Thoracic aorta (tissue), 2 donors: ENCODE data around the gene ALOX5. TPM values are rescaled to one million over a fixed set of nuclear protein-coding genes. Genes with fewer than 3 reads are reported as not detected.
"Not testable (repeated sequence)": the region's sequence is repeated elsewhere in the genome, so short reads cannot be mapped to it uniquely, and the experiment has no call there.

Experiments
- ATAC-seq: fragments of 150-250 bp; one replicate; pipeline ENCODE4 v1.8.0; 2017; ENCODE audit warnings: low read depth; ENCODE audit not compliant: insufficient number of reproducible peaks, low FRiP score
- DNase-seq: peaks from one replicate; pipeline ENCODE4 v3.0.0-alpha.2; 2020; ENCODE audit warnings: low spot score
- H3K27ac ChIP-seq, 2 donors: fragments of 200-600 bp; sonication (generic); 1 replicate in 1 of 2; 2 replicates in 1 of 2; pipeline ENCODE4 v1.5.1; 2016; ENCODE audit warnings: mild to moderate bottlenecking in 2 of 2, moderate library complexity in 2 of 2
- H3K27me3 ChIP-seq: fragments of 200-600 bp; sonication (generic); replicated peaks from 2 replicates; pipeline ENCODE4 v1.6.0; 2016; ENCODE audit warnings: mild to moderate bottlenecking; ENCODE audit not compliant: insufficient read depth
- H3K36me3 ChIP-seq: fragments of 200-600 bp; sonication (generic); one replicate; pipeline ENCODE4 v1.5.1; 2016
- H3K4me1 ChIP-seq, 2 donors: fragments of 200-600 bp; sonication (generic); 1 replicate in 1 of 2; 2 replicates in 1 of 2; pipeline versions ENCODE4 v1.5.1 to v1.6.0; 2016; ENCODE audit warnings: low read depth in 2 of 2, mild to moderate bottlenecking in 1 of 2; ENCODE audit not compliant: control insufficient read depth in 1 of 2
- H3K4me3 ChIP-seq: fragments of 200-600 bp; sonication (generic); 2 replicates; pipeline ENCODE4 v1.5.1; 2016; ENCODE audit warnings: mild to moderate bottlenecking
- H3K9me3 ChIP-seq: fragments of 200-600 bp; sonication (generic); 2 replicates; pipeline ENCODE4 v1.5.1; 2016
- CTCF ChIP-seq: fragments of 200-600 bp; sonication (generic); IDR thresholded peaks from one replicate; pipeline ENCODE4 v1.5.1; 2019; ENCODE audit warnings: antibody characterized with exemption
- total RNA-seq, 2 donors: library from RNA; depleted of rRNA; stranded (reverse); fragments of >200 nt; gene quantifications; one replicate each; pipeline versions ENCODE4 v1.1.0 to v1.2.3, GENCODE V29; 2016

The ALOX5 gene
- total RNA-seq: 10 to 100 TPM; 64.1 to 69.7 TPM

GRCh38 chr10:45373576-45374349 lies at the start of gene ALOX5:
TSS of gene ALOX5 (plus strand) at chr10:45374216. CDS start at chr10:45374280, 64 bp downstream.
- no peak for ATAC-seq
- H3K9me3 ChIP-seq: no peaks in the 10 kb centered on the region
- H3K4me1 ChIP-seq: peaks cover 8 to 12% of the 10 kb centered on the region in 2 donors
- H3K4me3 ChIP-seq: peak within 1 kb of the TSS; percentile 69
- TF ChIP-seq CTCF: no peak
- no peaks in the 10 kb centered on the region for H3K27me3 ChIP-seq
- H3K36me3 ChIP-seq: no peaks in the 10 kb centered on the region
- no peak for DNase-seq
- peak within 1 kb of the TSS in 1 of 2 donors; percentile 9 for H3K27ac ChIP-seq

GRCh38 chr10:45325116-45325515 lies 48.9 kb upstream of the ALOX5 start:
- peaks cover 6% of the 10 kb centered on the region for H3K9me3 ChIP-seq
- no peaks in the 10 kb centered on the region for H3K36me3 ChIP-seq
- DNase-seq: no peak
- TF ChIP-seq CTCF: no peak
- H3K27me3 ChIP-seq: no peaks in the 10 kb centered on the region
- H3K4me1 ChIP-seq: no peaks in the 10 kb centered on the region
- H3K4me3 ChIP-seq: no peak overlapping the region
- ATAC-seq: no peak
- H3K27ac ChIP-seq: no peak overlapping the region

- not testable (repeated sequence) for ATAC-seq, H3K27ac ChIP-seq, H3K9me3 ChIP-seq, H3K27me3 ChIP-seq, H3K36me3 ChIP-seq, H3K4me3 ChIP-seq, DNase-seq, H3K4me1 ChIP-seq
These were observed 47.2 kb upstream of the ALOX5 start for GRCh38 chr10:45326864-45327263.

- not testable (repeated sequence) for H3K4me3 ChIP-seq, H3K36me3 ChIP-seq, DNase-seq, H3K27ac ChIP-seq, ATAC-seq, H3K27me3 ChIP-seq, H3K9me3 ChIP-seq, H3K4me1 ChIP-seq
These were observed 42.2 kb upstream of the ALOX5 start for GRCh38 chr10:45331824-45332223.

GRCh38 chr10:45339894-45340293 lies 34.1 kb upstream of the ALOX5 start:
- DNase-seq (no peak), ATAC-seq (no peak)
- Histone ChIP-seq H3K27me3 (no peaks in the 10 kb centered on the region), H3K36me3 (no peaks in the 10 kb centered on the region), H3K27ac (no peak overlapping the region), H3K4me1 (no peaks in the 10 kb centered on the region), H3K9me3 (no peaks in the 10 kb centered on the region), H3K4me3 (no peak overlapping the region)
- no peak for TF ChIP-seq CTCF

- H3K9me3 ChIP-seq, ATAC-seq, H3K4me1 ChIP-seq, H3K4me3 ChIP-seq, DNase-seq, H3K27me3 ChIP-seq, H3K36me3 ChIP-seq, H3K27ac ChIP-seq: not testable (repeated sequence)
These were observed 33.6 kb upstream of the ALOX5 start for GRCh38 chr10:45340420-45340819.

- not testable (repeated sequence) for H3K27me3 ChIP-seq, H3K27ac ChIP-seq, H3K4me1 ChIP-seq, DNase-seq, H3K4me3 ChIP-seq, ATAC-seq, H3K9me3 ChIP-seq, H3K36me3 ChIP-seq
These were observed 27.2 kb upstream of the ALOX5 start for GRCh38 chr10:45346652-45347335.

GRCh38 chr10:45347464-45347863 lies 26.6 kb upstream of the ALOX5 start:
- not testable (repeated sequence) for H3K9me3 ChIP-seq, H3K4me1 ChIP-seq, H3K36me3 ChIP-seq, H3K4me3 ChIP-seq, ATAC-seq, DNase-seq, H3K27me3 ChIP-seq, H3K27ac ChIP-seq

- H3K27ac ChIP-seq, H3K4me3 ChIP-seq, ATAC-seq, DNase-seq, H3K36me3 ChIP-seq, H3K9me3 ChIP-seq, H3K27me3 ChIP-seq, H3K4me1 ChIP-seq: not testable (repeated sequence)
These were observed 25.7 kb upstream of the ALOX5 start for GRCh38 chr10:45348196-45348765.
